Astrocyte (in vitro differentiated cells and primary cell): Measurements from ENCODE around the gene DGKG. TPM values are rescaled to one million over a fixed set of nuclear protein-coding genes. Genes with fewer than 3 reads are reported as not detected.

Source experiments
- DNase-seq: peaks from one replicate; pipeline ENCODE4 v3.0.0-alpha.2; 2010; ENCODE audit warnings: low read depth
- FAIRE-seq: peaks from 2 replicates; lab custom pipeline; 2011; peaks lifted over from hg19 to GRCh38; lab: Jason Lieb, UNC
- H2AFZ ChIP-seq: 2 replicates; pipeline ENCODE4 v1.6.0; 2012; ENCODE audit warnings: low read depth, low read length, inconsistent platforms
- H3K27ac ChIP-seq: 2 replicates; pipeline ENCODE4 v1.5.1; 2011; ENCODE audit warnings: low read depth, low read length, inconsistent platforms
- H3K27me3 ChIP-seq: 2 replicates; pipeline ENCODE4 v1.6.0; 2011; ENCODE audit warnings: low read length, inconsistent platforms; ENCODE audit not compliant: insufficient read depth
- H3K36me3 ChIP-seq: 2 replicates; pipeline ENCODE4 v1.5.1; 2011; ENCODE audit warnings: low read length, inconsistent platforms; ENCODE audit not compliant: insufficient read depth
- H3K4me1 ChIP-seq: 2 replicates; pipeline ENCODE4 v1.5.1; 2011; ENCODE audit warnings: low read length, inconsistent platforms; ENCODE audit not compliant: insufficient read depth
- H3K4me2 ChIP-seq: 2 replicates; pipeline ENCODE4 v1.6.0; 2012; ENCODE audit warnings: low read length, inconsistent platforms
- H3K4me3 ChIP-seq: 2 replicates; pipeline ENCODE4 v1.5.1; 2011; ENCODE audit warnings: low read depth, mild to moderate bottlenecking, low read length, inconsistent platforms; ENCODE audit not compliant: insufficient read depth
- H3K79me2 ChIP-seq: 2 replicates; pipeline ENCODE4 v1.6.0; 2012; ENCODE audit warnings: mild to moderate bottlenecking, low read length, inconsistent platforms; ENCODE audit not compliant: insufficient read depth
- H3K9ac ChIP-seq: 2 replicates; pipeline ENCODE4 v1.6.0; 2012; ENCODE audit warnings: mild to moderate bottlenecking, low read length, inconsistent platforms
- H3K9me3 ChIP-seq: 2 replicates; pipeline ENCODE4 v1.5.1; 2012; ENCODE audit warnings: low read depth, mild to moderate bottlenecking, low read length, inconsistent platforms; ENCODE audit not compliant: insufficient read depth
- H4K20me1 ChIP-seq: 2 replicates; pipeline ENCODE4 v1.6.0; 2012; ENCODE audit warnings: low read length, inconsistent platforms; ENCODE audit not compliant: insufficient read depth
- H3K27ac Mint-ChIP-seq: one replicate; pipeline ENCODE4 v1.8.0; 2021; ENCODE audit warnings: mild to moderate bottlenecking, mixed read lengths; ENCODE audit not compliant: unreplicated experiment
- H3K27me3 Mint-ChIP-seq: one replicate; pipeline ENCODE4 v1.8.0; 2021; ENCODE audit warnings: low read depth, mixed read lengths; ENCODE audit not compliant: unreplicated experiment
- H3K36me3 Mint-ChIP-seq: one replicate; pipeline ENCODE4 v1.8.0; 2021; ENCODE audit warnings: low read depth, mixed read lengths; ENCODE audit not compliant: unreplicated experiment
- H3K4me1 Mint-ChIP-seq: one replicate; pipeline ENCODE4 v1.8.0; 2021; ENCODE audit warnings: low read depth, mixed read lengths; ENCODE audit not compliant: unreplicated experiment
- H3K4me3 Mint-ChIP-seq: one replicate; pipeline ENCODE4 v1.8.0; 2021; ENCODE audit warnings: mild to moderate bottlenecking, moderate library complexity, mixed read lengths; ENCODE audit not compliant: unreplicated experiment
- H3K9me3 Mint-ChIP-seq: one replicate; pipeline ENCODE4 v1.8.0; 2021; ENCODE audit warnings: mild to moderate bottlenecking, mixed read lengths; ENCODE audit not compliant: unreplicated experiment
- CTCF ChIP-seq: IDR thresholded peaks from 2 replicates; pipeline ENCODE4 v1.5.1; 2011; ENCODE audit warnings: low read depth, mild to moderate bottlenecking, inconsistent platforms, low read length, moderate library complexity; ENCODE audit not compliant: insufficient read depth
- EZH2 ChIP-seq: IDR thresholded peaks from 2 replicates; pipeline ENCODE4 v1.6.1; 2012; ENCODE audit warnings: mild to moderate bottlenecking, low read length, inconsistent platforms; ENCODE audit not compliant: insufficient read depth
- total RNA-seq: library from RNA; stranded (reverse); gene quantifications from 2 replicates; pipeline ENCODE4 v1.2.1, GENCODE V29; 2021

Gene DGKG
- total RNA-seq, 1 donor from 2014 or later = 0.64 TPM

- Histone ChIP-seq H2AFZ (no peak overlapping the region), H3K4me1 (peaks cover 12% of the 10 kb centered on the region), H3K9me3 (no peaks in the 10 kb centered on the region), H3K9ac (no peak overlapping the region), H3K79me2 (no peaks in the 10 kb centered on the region), H3K4me3 (no peak overlapping the region), H3K27ac (no peak overlapping the region), H3K4me2 (no peak overlapping the region), H3K27me3 (no peaks in the 10 kb centered on the region), H3K36me3 (no peaks in the 10 kb centered on the region), H4K20me1 (no peaks in the 10 kb centered on the region)
- Mint-ChIP-seq H3K4me1 (peaks cover 17% of the 10 kb centered on the region), H3K27me3 (peaks cover 14% of the 10 kb centered on the region), H3K4me3 (no peak overlapping the region), H3K9me3 (peaks cover 2% of the 10 kb centered on the region), H3K27ac (no peak overlapping the region), H3K36me3 (no peaks in the 10 kb centered on the region)
- peak; percentile 71 for DNase-seq
- no peak for FAIRE-seq
- no peak for TF ChIP-seq EZH2
- TF ChIP-seq CTCF = no peak
These were observed 45.3 kb downstream of the DGKG start for GRCh38 chr3:186316666-186317260.

- no peaks in the 10 kb centered on the region for H3K9me3 ChIP-seq
- H3K27me3 Mint-ChIP-seq = peaks cover 8% of the 10 kb centered on the region
- H3K4me1 ChIP-seq = peaks cover 12% of the 10 kb centered on the region
- no peaks in the 10 kb centered on the region for H3K79me2 ChIP-seq
- H3K36me3 ChIP-seq = no peaks in the 10 kb centered on the region
- H3K4me1 Mint-ChIP-seq = peaks cover 17% of the 10 kb centered on the region
- H2AFZ ChIP-seq = peak overlapping the region; percentile 30
- no peaks in the 10 kb centered on the region for H3K36me3 Mint-ChIP-seq
- H3K27ac ChIP-seq = peak overlapping the region; percentile 58
- H3K9ac ChIP-seq = no peak overlapping the region
- peak; percentile 95 for DNase-seq
- H3K9me3 Mint-ChIP-seq = peaks cover 2% of the 10 kb centered on the region
- H3K4me3 Mint-ChIP-seq = no peak overlapping the region
- H3K4me3 ChIP-seq = no peak overlapping the region
- no peak overlapping the region for H3K27ac Mint-ChIP-seq
- no peaks in the 10 kb centered on the region for H3K27me3 ChIP-seq
- FAIRE-seq = no peak
- TF ChIP-seq EZH2 = no peak
- TF ChIP-seq CTCF = no peak
- H3K4me2 ChIP-seq = peak overlapping the region; percentile 18
- H4K20me1 ChIP-seq = no peaks in the 10 kb centered on the region
These were observed 46.3 kb downstream of the DGKG start for GRCh38 chr3:186315581-186316354.

- no peak for TF ChIP-seq EZH2
- no peak for TF ChIP-seq CTCF
- Mint-ChIP-seq H3K4me3 (no peak overlapping the region), H3K36me3 (no peaks in the 10 kb centered on the region), H3K27ac (no peak overlapping the region), H3K9me3 (peaks cover 2% of the 10 kb centered on the region), H3K4me1 (peaks cover 14% of the 10 kb centered on the region), H3K27me3 (peaks cover 8% of the 10 kb centered on the region)
- H3K9ac ChIP-seq = no peak overlapping the region
- H3K79me2 ChIP-seq = no peaks in the 10 kb centered on the region
- no peaks in the 10 kb centered on the region for H3K27me3 ChIP-seq
- no peaks in the 10 kb centered on the region for H3K9me3 ChIP-seq
- peaks cover 12% of the 10 kb centered on the region for H3K4me1 ChIP-seq
- H4K20me1 ChIP-seq = no peaks in the 10 kb centered on the region
- H3K4me3 ChIP-seq = no peak overlapping the region
- H2AFZ ChIP-seq = no peak overlapping the region
- FAIRE-seq = no peak
- peak overlapping the region; percentile 22 for H3K4me2 ChIP-seq
- DNase-seq = no peak
- H3K36me3 ChIP-seq = no peaks in the 10 kb centered on the region
- no peak overlapping the region for H3K27ac ChIP-seq
These were observed 47.1 kb downstream of the DGKG start for GRCh38 chr3:186314896-186315295.
